Femur (tissue), 1 donor: ENCODE data around the gene PRKAG2.
"Not testable (repeated sequence)": the region's sequence is repeated elsewhere in the genome, so short reads cannot be mapped to it uniquely, and the experiment has no call there.

Experiments
- DNase-seq: peaks from one replicate; pipeline ENCODE4 v3.0.0-alpha.2; 2017

Gene PRKAG2

GRCh38 chr7:151849008-151849878 lies 27.7 kb downstream of the PRKAG2 start:
- no peak for DNase-seq

- no peak for DNase-seq
Measured at GRCh38 chr7:151847681-151848081, 29.2 kb downstream of the PRKAG2 start.

GRCh38 chr7:151847136-151847535 lies 29.8 kb downstream of the PRKAG2 start:
- no peak for DNase-seq

DNA sequence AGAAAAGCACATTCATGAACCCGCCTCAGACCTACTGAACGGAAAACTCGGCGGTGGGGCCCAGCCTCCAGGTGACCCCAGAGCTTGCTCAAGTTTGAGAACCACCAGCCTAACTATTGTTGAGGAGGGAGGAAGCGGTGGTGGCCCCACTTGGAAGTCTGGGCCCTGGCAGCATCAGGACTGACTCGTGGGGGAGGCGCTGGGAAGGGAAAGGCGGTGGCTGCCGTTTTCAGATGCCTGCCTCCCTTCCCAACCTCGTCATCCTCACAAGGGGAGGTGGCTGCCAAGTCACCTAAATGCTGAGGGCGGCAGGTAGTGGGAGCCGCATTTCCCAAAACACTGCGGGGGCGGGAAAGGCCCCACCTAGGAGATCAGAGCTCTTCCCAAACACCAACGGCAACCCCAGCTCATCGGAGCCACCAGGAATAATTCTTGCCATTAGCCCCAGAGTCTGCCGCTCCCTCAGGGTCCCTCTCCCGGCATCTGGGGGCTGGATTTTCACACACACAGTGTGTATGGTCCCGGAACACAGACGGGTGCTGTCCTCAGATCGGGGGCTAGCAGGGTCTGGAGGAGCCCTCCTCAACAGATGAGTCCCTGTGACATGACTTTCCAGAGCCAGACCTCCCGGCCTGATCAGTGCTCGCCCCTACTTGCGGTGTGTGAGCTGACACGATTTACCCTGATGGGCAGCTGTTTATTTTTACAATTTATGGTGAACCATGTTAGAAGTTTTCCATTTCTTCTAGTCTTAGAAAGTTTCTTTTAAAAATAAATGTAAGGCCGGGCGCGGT lies 31.3 kb downstream of the PRKAG2 start:
- DNase-seq, result no peak

- DNase-seq, result no peak
Measured at GRCh38 chr7:151844825-151845200, 32.1 kb downstream of the PRKAG2 start.

DNA sequence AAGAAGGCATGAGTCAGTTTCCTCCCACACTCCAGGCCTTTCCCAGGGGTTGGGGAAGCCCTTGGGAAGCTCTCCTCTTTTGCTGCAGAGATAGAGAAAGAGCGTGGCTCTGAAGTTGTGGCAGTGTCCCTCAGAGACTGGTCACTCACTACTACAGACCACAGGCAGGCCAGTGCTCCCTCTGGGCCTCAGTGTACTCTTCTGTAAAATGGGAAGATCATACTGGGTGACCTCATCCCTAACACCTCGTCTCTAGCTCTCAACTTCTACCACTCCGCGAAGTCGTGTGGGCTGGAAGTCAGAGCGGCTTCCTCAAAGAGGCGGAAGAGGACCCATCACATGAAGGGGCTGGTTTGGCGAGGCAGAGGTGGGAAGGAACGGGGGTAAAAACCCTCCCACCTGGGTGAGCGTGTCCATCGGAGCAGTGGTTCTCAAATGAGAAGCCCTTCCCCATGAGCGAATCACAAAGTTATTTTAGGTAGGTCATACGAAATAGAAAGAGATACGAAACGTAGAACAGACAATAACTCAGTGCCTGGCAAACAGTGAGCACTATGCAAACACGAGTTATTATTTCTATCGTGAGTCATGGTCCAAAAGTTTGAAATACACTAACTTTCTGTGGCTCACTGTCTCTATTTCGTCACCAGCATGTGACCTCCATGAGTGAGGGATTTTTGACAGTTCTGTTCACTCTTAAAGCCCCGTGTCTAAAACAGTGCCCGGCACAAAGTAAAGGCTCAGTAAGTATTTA lies 32.7 kb downstream of the PRKAG2 start:
- no peak for DNase-seq

DNA sequence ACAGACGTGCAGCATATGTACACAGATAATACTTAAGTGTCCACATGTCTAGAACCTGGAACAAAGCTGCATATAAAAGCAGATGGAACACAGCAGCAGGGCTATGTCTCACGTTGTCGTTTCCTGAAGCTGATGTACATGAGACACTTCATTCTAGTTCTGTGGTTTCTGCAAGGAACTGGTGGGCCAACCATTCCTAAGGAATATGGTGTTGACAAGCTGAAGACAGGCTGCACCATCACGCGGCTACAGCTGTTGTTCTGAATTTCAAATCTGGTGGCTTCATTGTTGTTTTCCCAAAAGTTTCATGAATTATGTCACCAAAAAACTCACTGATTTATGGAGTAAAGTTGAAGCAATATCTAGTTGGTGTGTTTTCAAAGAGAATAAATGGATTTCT lies 33.7 kb downstream of the PRKAG2 start:
- DNase-seq, result no peak

DNA sequence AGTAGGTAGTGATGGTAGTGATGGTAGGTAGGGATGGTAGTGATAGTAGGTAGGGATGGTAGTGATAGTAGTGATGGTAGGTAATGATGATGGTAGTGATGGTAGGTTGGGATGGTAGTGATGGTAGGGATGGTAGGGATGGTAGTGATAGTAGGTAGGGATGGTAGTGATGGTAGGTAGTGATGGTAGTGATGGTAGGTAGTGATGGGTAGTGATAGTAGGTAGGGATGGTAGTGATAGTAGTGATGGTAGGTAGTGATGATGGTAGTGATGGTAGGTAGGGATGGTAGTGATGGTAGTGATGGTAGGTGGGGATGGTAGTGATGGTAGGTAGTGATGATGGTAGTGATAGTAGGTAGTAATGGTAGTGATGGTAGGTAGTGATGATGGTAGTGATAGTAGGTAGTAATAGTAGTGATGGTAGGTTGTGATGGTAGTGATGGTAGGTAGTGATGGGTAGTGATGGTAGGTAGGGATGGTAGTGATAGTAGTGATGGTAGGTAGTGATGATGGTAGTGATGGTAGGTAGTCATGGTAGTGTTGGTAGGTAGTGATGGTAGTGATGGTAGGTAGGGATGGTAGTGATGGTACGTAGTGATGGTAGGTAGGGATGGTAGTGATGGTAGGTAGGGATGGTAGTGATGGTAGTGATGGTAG lies 35.4 kb downstream of the PRKAG2 start:
- DNase-seq, result not testable (repeated sequence)

DNA sequence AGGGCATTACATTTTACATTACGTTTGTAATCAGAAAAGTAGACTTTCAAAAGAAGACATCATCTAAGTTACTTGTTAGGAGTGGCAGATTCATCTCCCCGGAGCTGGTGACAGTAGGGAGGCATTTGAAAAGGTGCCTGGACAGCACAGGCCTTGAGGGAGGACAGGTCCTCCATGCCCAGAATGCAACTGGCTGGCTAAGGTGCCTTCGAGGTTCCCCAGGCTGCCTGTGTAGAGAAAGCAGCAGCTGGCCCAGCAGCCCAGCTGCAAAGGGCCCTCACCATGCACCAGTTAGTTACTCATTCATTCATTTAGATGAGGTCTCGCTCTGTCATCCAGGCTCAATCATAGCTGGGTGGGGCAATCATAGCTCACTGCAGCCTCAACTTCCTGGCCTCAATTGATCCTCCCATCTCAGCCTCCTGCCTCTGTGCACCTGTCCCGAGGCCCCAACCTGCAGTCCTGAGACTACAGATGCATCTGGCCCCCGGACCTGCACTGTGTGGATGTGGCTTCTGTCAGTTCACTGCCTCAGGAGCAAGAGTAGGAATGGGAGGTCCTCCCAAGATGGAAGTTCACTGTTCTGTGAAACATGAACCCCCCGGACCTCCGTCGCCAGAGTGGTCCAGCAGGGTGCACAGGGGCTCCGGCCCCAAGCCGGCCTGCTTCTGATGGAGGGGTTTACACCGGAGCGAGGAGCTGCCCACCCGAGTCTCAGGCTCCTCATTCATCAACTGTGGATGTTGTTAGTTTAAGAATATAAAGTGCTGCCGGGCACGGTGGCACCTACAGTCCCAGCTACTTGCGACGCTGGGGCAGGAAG lies 36.6 kb downstream of the PRKAG2 start:
- no peak for DNase-seq

- no peak for DNase-seq
Measured at GRCh38 chr7:151839451-151839921, 37.4 kb downstream of the PRKAG2 start.

- peak; percentile 36 for DNase-seq
Measured at GRCh38 chr7:151838861-151839381, 38.0 kb downstream of the PRKAG2 start.

- no peak for DNase-seq
Measured at GRCh38 chr7:151838072-151838471, 38.8 kb downstream of the PRKAG2 start.

DNA sequence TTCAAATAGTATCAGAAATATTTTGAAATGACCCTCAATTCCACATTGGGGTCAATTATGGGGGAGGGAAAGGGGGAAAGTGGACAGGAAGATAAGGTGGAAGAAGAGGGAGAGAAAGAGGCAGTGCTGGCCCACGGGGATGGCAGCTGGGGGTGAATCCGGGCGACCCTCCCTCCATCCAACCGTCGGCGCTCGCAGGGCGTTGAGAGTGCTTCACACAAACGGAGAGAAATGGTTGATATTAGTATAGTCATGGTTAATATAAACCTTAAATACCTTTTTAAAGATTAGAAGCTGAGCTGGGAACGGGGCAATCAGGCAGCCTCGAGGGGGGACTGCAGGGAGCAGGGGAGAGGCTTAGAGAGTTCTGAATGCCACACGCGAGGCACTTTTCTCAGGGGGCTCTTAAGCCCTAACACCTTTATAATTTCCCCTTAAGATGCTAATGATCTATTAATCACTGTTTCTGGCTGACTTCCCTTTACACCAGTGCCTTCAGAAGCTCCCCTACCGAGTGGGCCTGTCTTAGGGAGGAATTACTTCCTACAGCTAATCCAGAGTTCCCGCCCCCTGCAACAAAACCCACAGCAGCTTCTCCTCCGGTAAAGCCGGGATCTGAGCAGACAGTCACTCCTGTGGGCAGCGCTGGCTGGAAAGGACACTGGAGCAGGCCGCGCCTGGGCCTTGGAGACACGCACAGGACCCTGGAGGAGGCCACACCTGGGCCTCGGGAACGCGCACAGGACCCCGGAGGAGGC lies 39.5 kb downstream of the PRKAG2 start:
- DNase-seq, result no peak

GRCh38 chr7:151836927-151837205 lies 40.0 kb downstream of the PRKAG2 start:
- no peak for DNase-seq

DNA sequence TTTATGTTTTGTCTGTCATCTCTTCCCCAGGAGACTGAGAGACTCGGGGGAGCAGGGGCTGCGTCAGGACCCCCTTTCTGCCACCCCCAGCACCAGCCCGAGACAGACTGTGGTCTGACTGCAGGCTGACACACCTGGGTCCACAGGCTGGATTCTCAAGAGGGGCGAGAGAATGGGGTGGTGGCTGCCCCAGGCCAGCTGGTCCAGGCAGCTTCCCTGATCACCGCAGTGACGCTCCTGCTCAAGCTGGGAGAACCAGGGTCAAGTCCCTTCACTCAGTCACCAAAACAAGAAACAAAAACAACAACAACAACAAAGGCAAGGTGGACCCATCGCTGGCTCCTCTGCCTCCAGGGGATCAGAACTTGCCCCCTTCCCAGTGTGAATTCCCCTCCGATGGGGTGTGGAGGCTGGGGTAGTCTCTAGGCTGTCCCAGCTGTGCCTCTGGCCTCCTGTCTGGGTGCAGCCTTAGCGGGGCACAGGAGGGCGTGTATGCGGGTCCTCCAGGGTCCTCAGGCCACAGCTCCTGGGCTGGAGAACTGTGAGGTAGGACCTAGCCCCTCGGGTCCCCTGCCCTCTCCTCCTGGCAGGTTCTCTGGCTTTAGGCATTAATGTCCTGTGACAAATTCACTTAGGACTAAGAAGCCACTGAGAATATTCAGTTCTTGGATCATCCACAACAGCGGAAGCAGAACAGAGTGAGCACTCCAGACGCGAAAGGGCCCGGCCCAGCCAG lies 40.6 kb downstream of the PRKAG2 start:
- DNase-seq, result no peak

- no peak for DNase-seq
Measured at GRCh38 chr7:151835636-151836035, 41.3 kb downstream of the PRKAG2 start.

DNA sequence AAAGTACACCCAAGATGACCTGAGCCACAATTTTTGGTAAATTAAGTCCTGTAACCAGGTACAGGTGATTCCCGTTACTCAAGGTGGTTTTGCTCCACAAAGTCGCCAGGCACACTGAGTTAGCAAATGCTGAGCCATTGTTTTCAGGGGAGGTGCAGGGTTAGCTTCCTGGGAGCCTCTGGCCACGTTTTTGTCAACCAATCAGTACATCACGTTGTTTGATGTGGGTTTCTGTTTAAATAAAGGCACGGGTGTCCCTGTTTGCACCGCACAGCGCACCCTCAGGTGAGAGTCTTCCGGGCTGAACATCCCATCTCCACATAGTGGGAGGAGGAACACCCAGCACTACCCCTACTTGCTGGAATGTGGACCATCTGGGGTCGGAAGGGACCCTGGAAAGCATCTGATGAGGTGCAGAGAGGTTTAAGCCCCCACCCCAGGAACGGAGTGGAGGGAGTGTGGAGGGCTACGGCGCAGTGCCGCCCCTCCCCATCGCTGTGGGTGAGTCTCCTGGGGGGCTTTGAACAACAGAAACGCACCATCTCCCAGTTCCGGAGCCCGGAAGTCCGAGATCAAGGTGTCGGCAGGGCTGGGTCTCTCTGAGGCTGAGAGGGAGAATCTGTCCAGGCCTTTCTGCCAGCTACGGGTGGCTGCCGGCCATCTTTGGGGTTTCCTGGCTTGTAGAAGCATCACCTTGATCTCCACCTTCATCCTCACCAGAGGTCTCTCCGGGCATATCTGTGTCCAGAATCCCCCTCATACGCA lies 42.5 kb downstream of the PRKAG2 start:
- no peak for DNase-seq

GRCh38 chr7:151833691-151834090 lies 43.2 kb downstream of the PRKAG2 start:
- no peak for DNase-seq

DNA sequence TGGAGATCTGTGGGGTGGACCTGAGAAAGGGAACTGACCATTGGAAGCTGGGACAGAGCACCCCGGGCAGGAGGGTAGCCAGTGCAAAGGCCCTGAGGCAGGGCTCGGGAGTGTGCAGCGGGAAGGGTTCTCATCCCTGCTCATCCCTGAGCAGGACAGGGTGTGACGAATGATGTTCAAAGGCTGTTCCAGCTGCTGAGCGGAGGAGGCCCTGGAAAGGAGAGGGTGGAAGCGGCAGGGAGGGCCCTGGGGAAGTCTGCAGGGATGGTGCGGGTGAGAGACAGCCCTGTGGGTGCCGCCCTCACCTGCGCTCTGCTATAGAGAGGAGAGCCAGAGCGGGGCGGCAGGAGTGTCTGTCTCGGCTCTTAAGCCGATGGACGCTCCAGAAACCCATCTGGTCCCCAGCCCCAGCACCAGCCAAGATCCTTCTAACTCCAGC lies 43.7 kb downstream of the PRKAG2 start:
- no peak for DNase-seq
